Measurements from ENCODE around the gene GFOD1.

- no peak for TF ChIP-seq CTCF (IDR thresholded peaks at IDR 0.05)
- TF ChIP-seq POLR2A (IDR thresholded peaks at IDR 0.05): no peak
- TF ChIP-seq EP300 (IDR thresholded peaks at IDR 0.05): no peak
- TF ChIP-seq POLR2AphosphoS5 (IDR thresholded peaks at IDR 0.05): no peak
Observed at GRCh38 chr6:13328875-13329183, 158.6 kb downstream of the GFOD1 start.

Measured in stomach (tissue), 4 donors.